Measurements from ENCODE around the gene SPRR2E.
"Not testable (repeated sequence)": the region's sequence is repeated elsewhere in the genome, so short reads cannot be mapped to it uniquely, and the experiment has no call there.

SPRR2E gene

GRCh38 chr1:153058826-153059784 lies 35.2 kb downstream of the SPRR2E start:
- DNase-seq, result no peak

DNA sequence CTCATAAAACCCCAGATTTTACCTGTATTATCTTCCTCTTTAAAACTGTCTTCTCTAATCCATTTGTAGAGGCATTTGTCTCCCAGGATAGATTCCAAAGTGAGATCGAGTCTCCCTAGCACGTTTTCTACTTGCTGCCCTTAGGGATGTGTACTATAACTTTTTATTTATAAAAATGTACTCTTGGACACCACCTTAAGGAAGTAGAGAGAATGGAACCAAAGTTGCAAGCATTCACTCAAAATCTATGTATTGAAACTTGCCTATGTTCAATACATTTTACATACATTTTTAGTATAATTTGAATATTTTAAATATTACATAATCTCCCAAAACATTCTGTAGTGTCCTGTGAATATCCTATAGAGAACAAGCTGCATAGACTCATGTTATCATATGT lies 36.2 kb downstream of the SPRR2E start:
- DNase-seq, result no peak

DNA sequence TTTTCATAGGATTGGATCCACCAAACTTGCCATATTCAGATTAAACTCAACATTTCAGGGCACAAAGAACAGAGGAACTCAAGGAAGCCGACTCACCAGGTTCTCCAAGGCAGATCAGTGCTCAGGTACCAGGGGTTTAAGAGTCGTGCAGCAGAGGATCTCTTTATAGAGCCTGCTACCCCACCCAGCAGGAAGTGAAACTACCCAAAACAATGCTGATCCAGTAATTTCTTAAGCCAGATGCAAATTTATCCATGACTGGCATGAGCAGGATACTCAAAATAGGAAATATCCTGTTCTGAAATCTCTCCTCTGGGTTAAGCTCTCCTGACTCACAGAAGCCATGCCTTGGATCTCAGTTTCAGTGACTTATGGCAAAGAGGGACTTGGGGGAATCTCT lies 37.0 kb downstream of the SPRR2E start, which contains the start of gene SPRR2A:
SPRR2A (minus strand) TSS at position 138 of the 400 bp plus-strand sequence. CDS start 777 bp downstream, outside the sequence.
- DNase-seq, result no peak

DNA sequence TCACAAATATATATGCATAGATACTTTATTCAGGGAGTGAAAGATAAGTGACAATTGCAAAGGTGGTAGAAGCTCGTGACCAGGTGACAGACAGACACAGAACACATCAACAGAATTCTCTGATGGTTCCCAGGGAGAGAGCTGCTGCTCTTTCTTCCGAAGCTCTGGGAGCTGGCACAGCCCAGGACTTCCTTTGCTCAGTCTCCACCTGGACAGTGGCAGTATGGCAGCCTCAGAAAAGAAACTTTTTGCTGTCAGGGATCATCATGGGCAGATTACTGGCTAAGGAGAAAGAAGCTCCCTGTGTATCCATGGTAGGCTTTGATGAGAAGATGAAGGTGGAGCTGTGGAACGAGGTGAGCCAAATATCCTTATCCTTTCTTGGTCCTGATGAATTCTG lies 38.2 kb downstream of the SPRR2E start:
- DNase-seq, result not testable (repeated sequence)

- no peak for DNase-seq
Observed at GRCh38 chr1:153049211-153049610, 45.1 kb downstream of the SPRR2E start.

Measured in NCI-H524 treated with DMSO at 0.1 percent for 48 hours (cell line).